GM19328 (cell line): Measurements from ENCODE around the gene BLVRA.

Source experiments
- ATAC-seq: cut with Tn5 transposase; IDR thresholded peaks from one replicate; pipeline ENCODE4 v1.9.1; 2021; ENCODE audit warnings: mild to moderate bottlenecking, moderate library complexity; ENCODE audit not compliant: unreplicated experiment

Gene BLVRA

GRCh38 chr7:43855176-43855575 is 96.7 kb downstream of the BLVRA start:
- no peak for ATAC-seq

GRCh38 chr7:43856316-43856715 is 97.8 kb downstream of the BLVRA start:
- no peak for ATAC-seq
